Neural crest cell (in vitro differentiated cells): ENCODE data around the gene MTMR3. TPM values are rescaled to one million over a fixed set of nuclear protein-coding genes. Genes with fewer than 3 reads are reported as not detected.

ENCODE experiments used
- DNase-seq: peaks from one replicate; pipeline ENCODE4 v3.0.0; 2021; ENCODE audit warnings: low read depth, mixed read lengths, low spot score
- H3K27ac Mint-ChIP-seq: one replicate; pipeline ENCODE4 v1.8.0; 2021; ENCODE audit warnings: mild to moderate bottlenecking, mixed read lengths; ENCODE audit not compliant: unreplicated experiment
- H3K27me3 Mint-ChIP-seq: 2 replicates; pipeline ENCODE4 v1.8.0; 2021; ENCODE audit warnings: low read depth, mild to moderate bottlenecking, mixed read lengths
- H3K36me3 Mint-ChIP-seq: 2 replicates; pipeline ENCODE4 v1.8.0; 2021; ENCODE audit warnings: low read depth, mild to moderate bottlenecking, mixed read lengths
- H3K4me1 Mint-ChIP-seq: 2 replicates; pipeline ENCODE4 v1.8.0; 2021; ENCODE audit warnings: mixed read lengths
- H3K4me3 Mint-ChIP-seq: one replicate; pipeline ENCODE4 v1.8.0; 2021; ENCODE audit warnings: mild to moderate bottlenecking, mixed read lengths
- H3K9me3 Mint-ChIP-seq: 2 replicates; pipeline ENCODE4 v1.8.0; 2021; ENCODE audit warnings: mixed read lengths
- CTCF ChIP-seq: fragments of 200-600 bp; sonication (generic); conservative IDR thresholded peaks from 2 replicates; pipeline ENCODE4 v1.5.0; 2021; ENCODE audit warnings: antibody characterized with exemption, mild to moderate bottlenecking
- total RNA-seq: library from RNA; stranded (reverse); gene quantifications from 2 replicates; pipeline ENCODE4 v1.2.1, GENCODE V29; 2021

Gene MTMR3
- total RNA-seq, 1 donor from 2014 or later, result 35.3 TPM

- H3K9me3 Mint-ChIP-seq, result no peaks in the 10 kb centered on the region
- no peaks in the 10 kb centered on the region for H3K27me3 Mint-ChIP-seq
- no peaks in the 10 kb centered on the region for H3K36me3 Mint-ChIP-seq
- peaks cover 25% of the 10 kb centered on the region for H3K4me1 Mint-ChIP-seq
- no peak for TF ChIP-seq CTCF
- no peak overlapping the region for H3K4me3 Mint-ChIP-seq
- H3K27ac Mint-ChIP-seq, result peak overlapping the region; percentile 22
- DNase-seq, result no peak
Measured at GRCh38 chr22:30008401-30008800, 125.4 kb downstream of the MTMR3 start.

GRCh38 chr22:30009478-30009877 is 126.5 kb downstream of the MTMR3 start:
- no peak overlapping the region for H3K4me3 Mint-ChIP-seq
- TF ChIP-seq CTCF, result no peak
- H3K9me3 Mint-ChIP-seq, result no peaks in the 10 kb centered on the region
- DNase-seq, result no peak
- peaks cover 33% of the 10 kb centered on the region for H3K4me1 Mint-ChIP-seq
- no peaks in the 10 kb centered on the region for H3K27me3 Mint-ChIP-seq
- no peak overlapping the region for H3K27ac Mint-ChIP-seq
- peaks cover 4% of the 10 kb centered on the region for H3K36me3 Mint-ChIP-seq

GRCh38 chr22:30010789-30011405 is 127.9 kb downstream of the MTMR3 start:
- Mint-ChIP-seq H3K36me3 (peaks cover 6% of the 10 kb centered on the region), H3K4me3 (no peak overlapping the region), H3K27ac (no peak overlapping the region), H3K27me3 (no peaks in the 10 kb centered on the region), H3K9me3 (no peaks in the 10 kb centered on the region), H3K4me1 (peaks cover 32% of the 10 kb centered on the region)
- no peak for TF ChIP-seq CTCF
- no peak for DNase-seq

DNA sequence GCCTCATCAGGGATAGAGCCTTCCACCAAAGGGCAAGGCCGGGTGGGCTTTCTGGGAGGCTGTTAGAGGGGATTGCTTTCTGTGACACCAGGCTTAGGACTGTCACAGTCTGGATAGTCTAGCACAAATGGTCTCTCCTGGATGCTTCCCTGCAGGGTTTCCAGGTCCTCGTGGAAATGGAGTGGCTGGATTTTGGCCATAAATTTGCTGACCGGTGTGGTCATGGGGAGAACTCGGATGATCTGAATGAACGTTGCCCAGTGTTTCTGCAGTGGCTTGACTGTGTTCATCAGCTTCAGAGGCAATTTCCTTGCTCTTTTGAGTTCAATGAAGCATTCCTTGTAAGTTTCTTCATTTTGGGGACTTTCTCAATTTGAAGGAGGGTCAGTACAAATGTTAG is 130.2 kb downstream of the MTMR3 start:
- H3K9me3 Mint-ChIP-seq, result no peaks in the 10 kb centered on the region
- DNase-seq, result no peak
- H3K36me3 Mint-ChIP-seq, result peaks cover 12% of the 10 kb centered on the region
- peaks cover 20% of the 10 kb centered on the region for H3K4me1 Mint-ChIP-seq
- no peak overlapping the region for H3K4me3 Mint-ChIP-seq
- no peaks in the 10 kb centered on the region for H3K27me3 Mint-ChIP-seq
- no peak overlapping the region for H3K27ac Mint-ChIP-seq
- no peak for TF ChIP-seq CTCF

GRCh38 chr22:30014244-30014643 is 131.3 kb downstream of the MTMR3 start:
- DNase-seq, result no peak
- no peak for TF ChIP-seq CTCF
- H3K36me3 Mint-ChIP-seq, result peaks cover 14% of the 10 kb centered on the region
- no peaks in the 10 kb centered on the region for H3K9me3 Mint-ChIP-seq
- no peak overlapping the region for H3K4me3 Mint-ChIP-seq
- H3K27me3 Mint-ChIP-seq, result no peaks in the 10 kb centered on the region
- no peak overlapping the region for H3K27ac Mint-ChIP-seq
- peaks cover 11% of the 10 kb centered on the region for H3K4me1 Mint-ChIP-seq
